GM12865 (cell line): ENCODE measurements around the gene OR51A2.
"Not testable (repeated sequence)": the region's sequence is repeated elsewhere in the genome, so short reads cannot be mapped to it uniquely, and the experiment has no call there.

Experiments used
- DNase-seq: peaks from one replicate; pipeline ENCODE4 v3.0.0; 2010; ENCODE audit warnings: low read depth
- H3K4me3 ChIP-seq: 2 replicates; pipeline ENCODE4 v1.5.1; 2011; ENCODE audit warnings: mild to moderate bottlenecking, low read depth, low read length, control low read depth
- CTCF ChIP-seq: IDR thresholded peaks from 2 replicates; pipeline ENCODE4 v1.5.1; 2011; ENCODE audit warnings: low read length, control low read depth, low read depth, inconsistent platforms; ENCODE audit not compliant: insufficient read depth; ENCODE audit errors: missing control alignments

The OR51A2 gene, protein sequence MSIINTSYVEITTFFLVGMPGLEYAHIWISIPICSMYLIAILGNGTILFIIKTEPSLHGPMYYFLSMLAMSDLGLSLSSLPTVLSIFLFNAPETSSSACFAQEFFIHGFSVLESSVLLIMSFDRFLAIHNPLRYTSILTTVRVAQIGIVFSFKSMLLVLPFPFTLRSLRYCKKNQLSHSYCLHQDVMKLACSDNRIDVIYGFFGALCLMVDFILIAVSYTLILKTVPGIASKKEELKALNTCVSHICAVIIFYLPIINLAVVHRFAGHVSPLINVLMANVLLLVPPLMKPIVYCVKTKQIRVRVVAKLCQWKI

GRCh38 chr11:4955613-4956012, at the start of gene OR51A2:
Gene OR51A2, minus strand, starts transcription at chr11:4955713. Its CDS starts 0 bp downstream, at chr11:4955713.
- not testable (repeated sequence) for H3K4me3 ChIP-seq, DNase-seq

DNA sequence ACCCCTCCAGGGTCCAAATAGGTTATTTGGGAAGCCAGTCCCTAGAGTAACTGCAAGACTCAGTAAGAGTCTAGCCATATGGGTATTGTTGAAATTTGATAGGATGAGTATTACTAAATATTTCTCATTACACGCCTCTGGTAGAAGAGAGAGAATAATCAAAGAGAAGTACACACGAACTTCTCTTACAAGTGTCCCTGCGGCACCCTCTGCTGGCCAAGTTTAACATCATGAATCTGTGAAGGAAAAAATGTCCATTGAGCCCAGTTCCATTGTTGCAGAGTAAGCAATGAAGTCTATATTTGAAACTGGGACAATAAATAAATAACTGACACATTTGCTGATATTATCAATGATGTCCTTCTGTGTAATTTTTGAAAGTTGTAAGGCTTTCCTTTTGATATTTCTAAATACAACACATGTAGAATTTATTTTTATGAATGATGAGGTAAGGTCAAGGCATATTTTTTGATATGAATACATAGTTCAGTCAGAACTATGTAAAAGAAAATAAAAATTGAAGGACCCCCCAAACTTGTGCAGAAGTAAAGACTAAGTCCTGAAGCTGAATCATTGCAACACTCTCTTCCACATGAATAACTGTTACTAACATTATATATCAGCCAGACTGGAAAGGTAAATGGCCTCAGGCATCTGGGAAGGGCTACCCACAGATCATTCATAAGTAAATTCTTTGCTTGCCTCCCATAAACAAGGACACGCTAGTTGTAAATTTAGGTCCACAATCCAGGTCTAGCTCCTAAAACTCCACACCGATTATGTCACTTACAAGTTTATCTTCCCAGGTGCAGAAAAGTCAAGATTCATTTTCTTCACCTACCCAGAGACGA, 49.1 kb upstream of the OR51A2 start:
- H3K4me3 ChIP-seq: no peak overlapping the region
- peak; percentile 39 for TF ChIP-seq CTCF
- DNase-seq: peak; percentile 57

GRCh38 chr11:4994551-4994950, 39.0 kb upstream of the OR51A2 start, which contains the start of gene OR51L1:
Gene OR51L1, plus strand, starts transcription at chr11:4994851. Its CDS starts 4,132 bp downstream, at chr11:4998983.
- H3K4me3 ChIP-seq: no peak within 1 kb of the TSS
- TF ChIP-seq CTCF: no peak
- no peak for DNase-seq

DNA sequence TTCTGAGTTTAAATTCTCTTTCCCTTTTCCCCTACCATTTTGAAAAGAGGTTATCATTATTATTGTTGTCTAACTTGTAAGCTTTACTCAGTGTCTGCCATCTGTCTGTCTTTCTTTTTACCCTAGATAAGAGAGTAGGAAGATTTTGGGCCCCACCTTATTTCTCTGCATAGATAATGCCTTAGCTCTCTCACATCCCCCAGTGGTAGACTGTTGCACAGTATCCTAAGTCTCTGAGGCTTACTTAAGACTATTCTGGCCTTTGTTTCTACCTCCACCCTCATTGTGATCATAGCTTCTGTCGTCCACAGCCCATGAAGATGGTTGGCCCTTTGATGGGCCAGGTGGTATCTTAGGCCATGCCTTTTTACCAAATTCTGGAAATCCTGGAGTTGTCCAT, 35.5 kb upstream of the OR51A2 start:
- TF ChIP-seq CTCF: peak; percentile 31

DNA sequence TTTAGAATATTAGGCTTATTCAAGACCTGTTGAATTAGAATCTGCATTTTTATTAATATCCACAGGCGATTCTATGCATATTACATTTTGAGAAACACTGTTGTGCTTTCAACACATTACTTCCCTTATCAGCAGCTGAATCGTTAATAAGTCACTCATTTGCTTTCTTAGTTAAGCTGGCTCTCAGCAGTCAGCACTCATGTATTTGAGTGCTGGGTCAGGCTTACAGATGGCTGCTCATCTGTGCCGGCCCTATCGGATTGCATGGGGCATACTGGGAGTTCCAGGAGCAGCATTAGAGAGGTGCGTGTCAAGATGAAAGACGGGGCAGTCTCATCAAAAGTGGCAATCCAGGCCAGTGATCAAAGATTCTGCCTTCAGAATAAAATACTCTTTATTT, 28.3 kb upstream of the OR51A2 start:
- DNase-seq: no peak
- no peak for TF ChIP-seq CTCF
- no peak overlapping the region for H3K4me3 ChIP-seq

More for the DNA sequence above, 35.5 kb upstream of the OR51A2 start:
- H3K4me3 ChIP-seq: no peak overlapping the region
- peak; percentile 9 for DNase-seq

GRCh38 chr11:4982678-4983077, 27.2 kb upstream of the OR51A2 start:
- DNase-seq: no peak
- no peak for TF ChIP-seq CTCF
- no peak overlapping the region for H3K4me3 ChIP-seq

DNA sequence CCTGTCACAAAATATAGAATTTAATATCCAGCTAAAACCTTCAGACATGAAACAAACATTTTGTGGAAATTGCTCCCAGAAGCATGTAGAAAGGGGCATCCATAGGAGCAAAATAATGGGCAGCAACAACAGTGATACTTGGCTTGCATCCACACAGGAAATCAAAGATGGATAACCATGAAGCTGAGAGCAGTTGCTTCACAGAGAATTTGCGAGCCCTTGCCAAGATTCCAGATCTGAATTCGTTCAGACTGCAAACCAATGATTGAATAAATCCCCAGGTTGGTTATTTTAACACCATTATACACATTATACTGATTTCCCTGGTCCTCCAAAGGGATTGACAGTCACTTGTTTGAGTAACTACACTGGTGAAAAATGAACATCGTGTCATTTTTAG, 23.5 kb upstream of the OR51A2 start:
- no peak for TF ChIP-seq CTCF
- DNase-seq: no peak
- no peak overlapping the region for H3K4me3 ChIP-seq
